ENCODE data around the gene SMAP2.

GRCh38 chr1:40362699-40363098, 10.8 kb upstream of the SMAP2 start:
- TF ChIP-seq POLR2A (IDR thresholded peaks at IDR 0.05; ENCODE audit: low read length) (no peak), GATA1 (IDR thresholded peaks at IDR 0.05; ENCODE audit: low read depth, low read length) (no peak)

Measured in erythroblast (primary cell).